RWPE2 (cell line): Measurements from ENCODE around the gene CPSF4L.

ENCODE experiments used
- ATAC-seq: fragments of 200-7000 bp; cut with Tn5 transposase; 3 replicates; pipeline ENCODE4 v1.9.1; 2021; ENCODE audit warnings: low read depth
- DNase-seq: peaks from one replicate; pipeline ENCODE4 v3.0.0-alpha.2; 2020; ENCODE audit warnings: low spot score
- H3K27ac ChIP-seq: fragments of 450-650 bp; 2 replicates; pipeline ENCODE4 v1.5.1; 2017; ENCODE audit warnings: mild to moderate bottlenecking; ENCODE audit not compliant: poor library complexity, severe bottlenecking
- H3K27me3 ChIP-seq: fragments of 250-450 bp; sonication (Bioruptor Pico); 2 replicates; pipeline ENCODE4 v1.5.1; 2021; ENCODE audit warnings: mild to moderate bottlenecking, moderate library complexity; ENCODE audit not compliant: insufficient read depth, poor library complexity, severe bottlenecking
- H3K36me3 ChIP-seq: fragments of 250-450 bp; sonication (Bioruptor Pico); 2 replicates; pipeline ENCODE4 v1.5.1; 2020; ENCODE audit warnings: low read depth, mild to moderate bottlenecking, moderate library complexity
- H3K4me1 ChIP-seq: fragments of 250-450 bp; sonication (Bioruptor Pico); 2 replicates; pipeline ENCODE4 v1.5.1; 2021; ENCODE audit warnings: mild to moderate bottlenecking, moderate library complexity; ENCODE audit not compliant: insufficient read depth, poor library complexity, severe bottlenecking
- H3K4me3 ChIP-seq: fragments of 250-450 bp; sonication (Bioruptor Pico); 2 replicates; pipeline ENCODE4 v1.5.1; 2021; ENCODE audit warnings: mild to moderate bottlenecking, moderate library complexity; ENCODE audit not compliant: severe bottlenecking
- H3K9me3 ChIP-seq: fragments of 250-450 bp; sonication (Bioruptor Pico); 2 replicates; pipeline ENCODE4 v1.5.1; 2021; ENCODE audit warnings: mild to moderate bottlenecking, moderate library complexity; ENCODE audit not compliant: severe bottlenecking
- CTCF ChIP-seq: fragments of 450-650 bp; IDR thresholded peaks from one replicate; pipeline ENCODE4 v1.5.1; 2017; ENCODE audit warnings: mild to moderate bottlenecking, moderate library complexity; ENCODE audit not compliant: poor library complexity, severe bottlenecking

Gene CPSF4L

GRCh38 chr17:73285603-73285908, 23.9 kb upstream of the CPSF4L start:
- ATAC-seq (no peak), DNase-seq (no peak)
- peaks cover 31% of the 10 kb centered on the region for H3K36me3 ChIP-seq
- H3K27me3 ChIP-seq, result no peaks in the 10 kb centered on the region
- H3K4me3 ChIP-seq, result no peak overlapping the region
- no peak overlapping the region for H3K27ac ChIP-seq
- H3K4me1 ChIP-seq, result peaks cover 32% of the 10 kb centered on the region
- H3K9me3 ChIP-seq, result no peaks in the 10 kb centered on the region
- TF ChIP-seq CTCF, result no peak

- DNase-seq, result no peak
- H3K36me3 ChIP-seq, result peaks cover 31% of the 10 kb centered on the region
- TF ChIP-seq CTCF, result no peak
- H3K4me1 ChIP-seq, result peaks cover 27% of the 10 kb centered on the region
- H3K27me3 ChIP-seq, result no peaks in the 10 kb centered on the region
- H3K27ac ChIP-seq, result no peak overlapping the region
- no peaks in the 10 kb centered on the region for H3K9me3 ChIP-seq
- ATAC-seq, result no peak
- H3K4me3 ChIP-seq, result no peak overlapping the region
These were observed 23.4 kb upstream of the CPSF4L start for GRCh38 chr17:73284906-73285602.

- Histone ChIP-seq H3K4me3 (no peak overlapping the region), H3K4me1 (peaks cover 20% of the 10 kb centered on the region), H3K27ac (no peak overlapping the region), H3K9me3 (no peaks in the 10 kb centered on the region), H3K36me3 (peaks cover 31% of the 10 kb centered on the region), H3K27me3 (no peaks in the 10 kb centered on the region)
- ATAC-seq, result no peak
- TF ChIP-seq CTCF, result no peak
- no peak for DNase-seq
These were observed 22.7 kb upstream of the CPSF4L start for GRCh38 chr17:73284354-73284753.

- ATAC-seq (no peak), DNase-seq (no peak)
- H3K4me1 ChIP-seq, result peaks cover 15% of the 10 kb centered on the region
- no peak overlapping the region for H3K4me3 ChIP-seq
- H3K36me3 ChIP-seq, result peaks cover 31% of the 10 kb centered on the region
- TF ChIP-seq CTCF, result no peak
- no peaks in the 10 kb centered on the region for H3K9me3 ChIP-seq
- H3K27ac ChIP-seq, result no peak overlapping the region
- no peaks in the 10 kb centered on the region for H3K27me3 ChIP-seq
These were observed 22.2 kb upstream of the CPSF4L start for GRCh38 chr17:73283841-73284282.

- Histone ChIP-seq H3K9me3 (no peaks in the 10 kb centered on the region), H3K4me3 (no peak overlapping the region), H3K4me1 (peaks cover 11% of the 10 kb centered on the region), H3K27me3 (no peaks in the 10 kb centered on the region), H3K27ac (no peak overlapping the region), H3K36me3 (peaks cover 31% of the 10 kb centered on the region)
- no peak for TF ChIP-seq CTCF
- DNase-seq, result no peak
- no peak for ATAC-seq
These were observed 21.6 kb upstream of the CPSF4L start for GRCh38 chr17:73283250-73283649.
